ENCODE results near the gene TNNT2.

The TNNT2 gene

DNA sequence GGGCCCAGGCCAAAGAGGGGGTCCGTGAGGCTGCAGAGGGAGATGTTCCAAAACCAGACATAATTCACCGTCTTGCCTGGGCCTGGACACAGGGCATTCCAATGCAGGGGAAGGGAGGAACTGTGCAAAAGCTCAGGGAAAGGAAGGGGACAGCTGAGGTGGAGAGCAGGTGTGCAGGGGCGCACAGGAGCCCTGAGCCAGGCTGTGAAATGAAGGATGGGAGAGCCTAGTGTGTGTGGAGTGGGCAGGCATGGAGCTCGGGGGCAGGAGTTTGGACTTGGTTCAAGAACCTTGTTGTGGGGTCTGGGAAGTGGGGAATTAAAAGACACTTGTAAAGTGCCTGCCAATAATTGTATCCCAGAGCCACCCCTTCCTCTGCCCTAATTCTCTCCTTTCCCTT lies 41.8 kb upstream of the TNNT2 start:
- Histone ChIP-seq H3K9ac (no peak overlapping the region), H4K20me1 (no peaks in the 10 kb centered on the region), H3K4me2 (no peak overlapping the region), H3K36me3 (no peaks in the 10 kb centered on the region), H3K27me3 (no peaks in the 10 kb centered on the region), H3K27ac (no peak overlapping the region), H3K9me3 (no peaks in the 10 kb centered on the region), H3K4me3 (no peak overlapping the region), H3K4me1 (peaks cover 32% of the 10 kb centered on the region)
- no peak for TF ChIP-seq Cebpa-rat (IDR thresholded peaks at IDR 0.05)

GRCh38 chr1:201418461-201418860 lies 41.0 kb upstream of the TNNT2 start:
- Histone ChIP-seq H3K27ac (no peak overlapping the region), H3K36me3 (no peaks in the 10 kb centered on the region)

GRCh38 chr1:201414051-201414738 lies 36.7 kb upstream of the TNNT2 start:
- H3K9me3 ChIP-seq, result no peaks in the 10 kb centered on the region
- no peak overlapping the region for H3K4me2 ChIP-seq
- no peaks in the 10 kb centered on the region for H3K27me3 ChIP-seq
- no peak overlapping the region for H3K9ac ChIP-seq
- no peak for TF ChIP-seq Cebpa-rat (IDR thresholded peaks at IDR 0.05)
- H3K27ac ChIP-seq, result no peak overlapping the region
- no peak overlapping the region for H3K4me3 ChIP-seq
- H3K36me3 ChIP-seq, result no peaks in the 10 kb centered on the region
- H4K20me1 ChIP-seq, result no peaks in the 10 kb centered on the region
- 0 out of 2 replicates have a peak, but pooled peaks cover 5% of the 10 kb centered on the region for H3K4me1 ChIP-seq

More at GRCh38 chr1:201418461-201418860, 41.0 kb upstream of the TNNT2 start:
- Histone ChIP-seq H3K4me1 (peaks cover 30% of the 10 kb centered on the region), H3K9ac (no peak overlapping the region), H3K9me3 (no peaks in the 10 kb centered on the region), H3K4me3 (no peak overlapping the region), H3K27me3 (no peaks in the 10 kb centered on the region), H4K20me1 (no peaks in the 10 kb centered on the region), H3K4me2 (no peak overlapping the region)
- no peak for TF ChIP-seq Cebpa-rat (IDR thresholded peaks at IDR 0.05)

DNA sequence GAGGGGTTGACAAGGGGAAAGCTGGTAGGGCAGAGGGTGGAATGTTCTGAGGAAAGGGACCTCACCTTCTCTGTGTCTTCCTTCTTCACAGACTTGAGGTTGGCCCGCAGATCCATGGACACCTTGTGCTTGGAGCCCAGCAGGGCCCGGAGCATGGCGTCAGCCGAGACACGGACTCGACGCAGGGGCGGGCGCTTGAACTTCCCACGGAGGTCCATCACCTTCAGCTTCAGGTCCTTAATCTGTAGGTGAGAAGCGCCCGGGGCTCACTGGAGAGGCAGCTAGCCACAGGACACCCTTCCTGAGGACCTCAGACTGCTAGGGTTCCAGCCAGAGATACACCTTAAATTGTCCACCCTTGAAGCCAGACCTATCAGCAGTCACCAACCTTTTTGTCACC lies 33.8 kb upstream of the TNNT2 start:
- no peaks in the 10 kb centered on the region for H3K36me3 ChIP-seq
- no peak overlapping the region for H3K4me3 ChIP-seq
- H3K4me1 ChIP-seq, result peaks cover 28% of the 10 kb centered on the region
- no peaks in the 10 kb centered on the region for H4K20me1 ChIP-seq
- TF ChIP-seq Cebpa-rat (IDR thresholded peaks at IDR 0.05), result no peak
- no peak overlapping the region for H3K9ac ChIP-seq
- no peak overlapping the region for H3K27ac ChIP-seq
- no peaks in the 10 kb centered on the region for H3K27me3 ChIP-seq
- no peak overlapping the region for H3K4me2 ChIP-seq
- no peaks in the 10 kb centered on the region for H3K9me3 ChIP-seq

DNA sequence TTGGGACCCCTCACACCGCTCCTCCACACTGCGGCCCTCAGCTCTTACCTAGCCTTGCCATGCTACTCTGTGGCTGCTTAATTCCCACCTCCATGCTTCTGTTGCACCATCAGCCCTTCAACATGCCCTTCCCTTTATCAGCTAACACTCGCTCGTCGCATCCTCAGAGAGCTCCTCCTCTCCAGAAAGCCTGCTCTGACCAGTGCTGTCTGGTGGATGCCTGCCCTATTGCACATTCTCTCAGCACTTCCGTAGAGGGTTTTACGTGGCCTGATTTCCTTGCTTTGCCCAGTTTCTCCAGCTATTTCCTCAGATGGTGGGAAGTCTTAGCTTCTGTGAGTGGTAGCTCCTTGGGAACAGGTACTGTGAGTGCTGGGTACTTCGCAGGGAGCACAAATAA lies 32.0 kb upstream of the TNNT2 start:
- no peak overlapping the region for H3K4me2 ChIP-seq
- H3K27ac ChIP-seq, result no peak overlapping the region
- TF ChIP-seq Cebpa-rat (IDR thresholded peaks at IDR 0.05), result no peak
- no peak overlapping the region for H3K4me3 ChIP-seq
- H3K4me1 ChIP-seq, result peaks cover 40% of the 10 kb centered on the region
- H4K20me1 ChIP-seq, result no peaks in the 10 kb centered on the region
- H3K9ac ChIP-seq, result no peak overlapping the region
- no peaks in the 10 kb centered on the region for H3K27me3 ChIP-seq
- no peaks in the 10 kb centered on the region for H3K36me3 ChIP-seq
- H3K9me3 ChIP-seq, result no peaks in the 10 kb centered on the region

DNA sequence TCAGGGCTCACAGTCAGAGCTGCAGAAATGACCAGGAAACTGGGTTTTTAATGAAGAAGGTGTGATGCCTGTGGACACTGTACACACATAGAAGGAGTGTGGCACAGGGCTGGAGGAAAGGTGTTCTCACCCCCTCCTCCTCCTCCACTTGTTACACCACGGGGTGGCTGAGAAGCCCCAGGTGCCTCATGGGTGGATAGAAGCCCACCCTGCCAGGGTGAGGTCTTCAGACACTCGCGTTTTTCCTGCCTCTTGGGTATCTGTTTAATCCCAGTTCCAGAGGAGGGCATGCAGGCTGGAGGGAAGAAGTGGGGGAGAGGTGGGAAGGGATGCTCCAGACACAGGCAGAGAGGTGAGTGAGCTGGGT lies 31.3 kb upstream of the TNNT2 start:
- Histone ChIP-seq H3K27me3 (no peaks in the 10 kb centered on the region), H3K9ac (no peak overlapping the region), H3K9me3 (no peaks in the 10 kb centered on the region), H3K4me1 (peaks cover 45% of the 10 kb centered on the region), H3K36me3 (no peaks in the 10 kb centered on the region), H3K27ac (no peak overlapping the region), H3K4me3 (no peak overlapping the region), H4K20me1 (no peaks in the 10 kb centered on the region), H3K4me2 (no peak overlapping the region)
- no peak for TF ChIP-seq Cebpa-rat (IDR thresholded peaks at IDR 0.05)

DNA sequence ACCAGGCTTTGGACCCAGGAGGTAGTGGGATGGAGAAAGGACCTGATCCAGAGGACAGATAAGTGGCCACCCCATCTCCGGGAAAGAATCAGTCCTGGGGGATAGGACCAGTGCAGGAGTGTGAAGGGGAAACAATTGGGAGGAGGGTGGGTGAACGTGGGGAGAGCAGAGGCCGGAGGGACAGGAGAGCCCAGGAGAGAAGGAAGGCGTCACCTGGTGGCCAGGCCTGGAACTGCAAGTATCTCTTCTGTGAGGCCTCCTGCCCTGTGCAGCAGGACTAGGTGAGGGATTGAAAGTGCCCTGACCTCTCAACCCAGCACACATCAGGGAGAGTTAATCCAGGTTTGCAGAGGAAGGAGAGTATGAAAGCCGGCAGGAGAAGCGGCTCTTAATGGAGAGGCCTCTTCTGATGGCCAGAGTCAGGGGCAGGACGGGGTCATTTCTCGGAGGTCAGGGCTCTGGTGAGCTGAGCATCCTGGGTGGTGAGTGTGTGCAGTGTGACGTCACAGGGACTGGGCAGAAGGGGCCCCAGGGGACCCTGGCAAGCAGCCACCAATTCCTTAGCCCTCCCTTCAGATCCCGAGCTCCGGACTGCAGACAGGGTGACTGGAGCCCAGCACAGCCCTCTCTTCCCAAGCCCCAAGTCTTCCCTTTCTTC lies 30.8 kb upstream of the TNNT2 start:
- H3K27me3 ChIP-seq, result no peaks in the 10 kb centered on the region
- no peaks in the 10 kb centered on the region for H3K9me3 ChIP-seq
- no peaks in the 10 kb centered on the region for H4K20me1 ChIP-seq
- no peaks in the 10 kb centered on the region for H3K36me3 ChIP-seq
- peaks cover 45% of the 10 kb centered on the region for H3K4me1 ChIP-seq
- no peak for TF ChIP-seq Cebpa-rat (IDR thresholded peaks at IDR 0.05)
- H3K4me2 ChIP-seq, result peak overlapping the region; percentile 70; the same call in 1 of the 2 replicates
- no peak overlapping the region for H3K27ac ChIP-seq
- H3K9ac ChIP-seq, result no peak overlapping the region
- no peak overlapping the region for H3K4me3 ChIP-seq

DNA sequence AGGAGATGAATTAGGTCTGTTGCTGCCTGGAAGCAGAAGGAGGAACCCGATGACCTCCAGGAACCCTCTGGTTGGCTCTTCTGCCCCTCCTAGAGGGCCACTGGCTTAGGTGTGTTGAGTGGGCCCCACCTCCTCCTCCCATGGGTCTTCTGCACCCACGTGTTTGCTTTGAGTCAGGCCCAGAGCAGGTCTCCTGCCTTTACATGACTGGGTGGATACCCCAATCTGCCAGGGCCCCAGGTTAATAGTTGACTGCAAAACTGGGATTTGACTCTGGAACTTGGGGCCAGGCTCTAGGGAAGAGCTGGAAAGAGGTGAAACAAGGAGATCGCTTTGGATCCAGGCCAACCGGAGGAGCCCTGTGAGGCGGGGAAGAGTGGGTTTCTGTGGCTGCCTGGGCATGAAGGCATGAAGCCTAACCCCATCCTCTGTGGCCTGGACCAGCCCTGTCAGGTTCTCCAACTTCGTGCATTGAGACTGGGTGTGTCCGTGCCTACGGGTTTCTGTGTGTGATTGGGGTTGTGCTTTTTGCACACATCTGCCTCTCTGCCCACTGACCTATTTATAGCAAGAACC lies 29.4 kb upstream of the TNNT2 start:
- H3K27ac ChIP-seq, result no peak overlapping the region
- no peak overlapping the region for H3K4me3 ChIP-seq
- no peaks in the 10 kb centered on the region for H3K27me3 ChIP-seq
- peaks cover 45% of the 10 kb centered on the region for H3K4me1 ChIP-seq
- H3K4me2 ChIP-seq, result peak overlapping the region; percentile 70
- no peak for TF ChIP-seq Cebpa-rat (IDR thresholded peaks at IDR 0.05)
- no peaks in the 10 kb centered on the region for H4K20me1 ChIP-seq
- no peaks in the 10 kb centered on the region for H3K9me3 ChIP-seq
- no peaks in the 10 kb centered on the region for H3K36me3 ChIP-seq
- H3K9ac ChIP-seq, result no peak overlapping the region

- Histone ChIP-seq H4K20me1 (no peaks in the 10 kb centered on the region), H3K27me3 (no peaks in the 10 kb centered on the region), H3K4me3 (no peak overlapping the region), H3K9me3 (no peaks in the 10 kb centered on the region), H3K9ac (no peak overlapping the region; the same call in 1 of the 2 replicates), H3K27ac (no peak overlapping the region), H3K36me3 (no peaks in the 10 kb centered on the region), H3K4me2 (peak overlapping the region; percentile 58), H3K4me1 (peaks cover 45% of the 10 kb centered on the region)
- TF ChIP-seq Cebpa-rat (IDR thresholded peaks at IDR 0.05), result no peak
Observed at GRCh38 chr1:201405484-201405831, 28.0 kb upstream of the TNNT2 start.

DNA sequence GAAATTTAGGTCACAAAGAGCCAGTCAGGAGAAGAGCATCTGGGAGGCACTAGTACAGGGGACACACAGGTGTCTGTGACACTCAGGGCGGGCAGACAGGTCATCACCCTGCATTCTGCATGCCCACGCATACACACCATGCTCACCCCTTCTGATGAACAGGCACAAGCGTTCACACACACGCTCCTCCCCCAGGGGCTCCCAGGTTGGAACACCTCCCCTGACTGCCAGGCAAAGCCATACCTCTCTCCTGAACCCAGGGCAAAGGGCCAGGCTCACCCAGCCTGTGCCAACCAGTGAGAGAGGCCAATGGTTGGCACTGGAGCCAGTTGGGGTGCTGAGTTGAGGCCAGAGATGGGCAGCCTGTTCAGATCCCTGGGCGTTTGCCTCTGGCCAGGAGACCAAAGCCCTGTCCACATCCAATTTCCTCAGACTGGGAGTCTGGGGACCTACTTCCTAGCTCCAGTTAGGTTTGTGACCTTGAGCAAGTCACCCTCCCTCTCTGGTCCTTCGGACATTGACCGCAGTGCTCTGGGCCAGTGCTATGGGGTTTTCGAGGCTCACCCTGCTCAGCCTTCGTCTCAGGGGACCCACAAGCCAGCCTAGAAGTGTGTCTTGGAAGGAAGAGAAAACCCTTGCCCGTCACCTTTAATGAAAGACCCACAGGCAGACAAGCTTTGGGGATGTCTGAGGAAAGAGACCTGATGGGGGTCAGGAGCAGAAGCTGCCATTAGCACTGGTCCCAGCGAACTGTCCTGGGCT lies 27.4 kb upstream of the TNNT2 start:
- peak overlapping the region; percentile 58 for H3K4me2 ChIP-seq
- H3K27me3 ChIP-seq, result no peaks in the 10 kb centered on the region
- H3K4me1 ChIP-seq, result peaks cover 45% of the 10 kb centered on the region
- no peaks in the 10 kb centered on the region for H3K36me3 ChIP-seq
- no peaks in the 10 kb centered on the region for H4K20me1 ChIP-seq
- H3K9ac ChIP-seq, result no peak overlapping the region
- TF ChIP-seq Cebpa-rat (IDR thresholded peaks at IDR 0.05), result no peak
- no peak overlapping the region for H3K27ac ChIP-seq
- no peaks in the 10 kb centered on the region for H3K9me3 ChIP-seq
- H3K4me3 ChIP-seq, result no peak overlapping the region

Data from BLaER1 (cell line).